HG02870 (cell line): ENCODE results near the gene MATR3.
"Not testable (repeated sequence)": the region's sequence is repeated elsewhere in the genome, so short reads cannot be mapped to it uniquely, and the experiment has no call there.

Experiments
- ATAC-seq: cut with Tn5 transposase; IDR thresholded peaks from one replicate; pipeline ENCODE4 v1.9.1; 2021; ENCODE audit warnings: mild to moderate bottlenecking, moderate library complexity; ENCODE audit not compliant: unreplicated experiment

Gene MATR3

GRCh38 chr5:139296862-139297326 lies 3.4 kb downstream of the MATR3 start:
- ATAC-seq: no peak

GRCh38 chr5:139297439-139298133 lies 4.0 kb downstream of the MATR3 start:
- ATAC-seq: no peak

- no peak for ATAC-seq
Observed at GRCh38 chr5:139298242-139298641, 4.7 kb downstream of the MATR3 start.

GRCh38 chr5:139299486-139299885 lies 5.9 kb downstream of the MATR3 start:
- no peak for ATAC-seq

- no peak for ATAC-seq
Observed at GRCh38 chr5:139301808-139302499, 8.4 kb downstream of the MATR3 start.

GRCh38 chr5:139304391-139305324 lies 11.1 kb downstream of the MATR3 start:
- no peak for ATAC-seq

- no peak for ATAC-seq
Observed at GRCh38 chr5:139306197-139306596, 12.7 kb downstream of the MATR3 start.

- no peak for ATAC-seq
Observed at GRCh38 chr5:139306628-139307379, 13.3 kb downstream of the MATR3 start.

- ATAC-seq: no peak
Observed at GRCh38 chr5:139308797-139309196, 15.3 kb downstream of the MATR3 start.

GRCh38 chr5:139310715-139311186 lies 17.2 kb downstream of the MATR3 start:
- ATAC-seq: not testable (repeated sequence)

- ATAC-seq: no peak
Observed at GRCh38 chr5:139312075-139312474, 18.5 kb downstream of the MATR3 start.

- ATAC-seq: no peak
Observed at GRCh38 chr5:139314276-139314675, 20.7 kb downstream of the MATR3 start.

- no peak for ATAC-seq
Observed at GRCh38 chr5:139315056-139315615, 21.6 kb downstream of the MATR3 start.

- ATAC-seq: no peak
Observed at GRCh38 chr5:139335811-139336210, 42.3 kb downstream of the MATR3 start.

GRCh38 chr5:139340051-139340450 lies 46.5 kb downstream of the MATR3 start:
- ATAC-seq: no peak

- no peak for ATAC-seq
Observed at GRCh38 chr5:139341187-139341688, 47.7 kb downstream of the MATR3 start.

- ATAC-seq: peak; percentile 93
Observed at GRCh38 chr5:139341689-139342422, 48.3 kb downstream of the MATR3 start, which contains the start of gene PAIP2. Gene PAIP2 (plus strand): TSS chr5:139341854. CDS start chr5:139363785, 21,931 bp downstream.

GRCh38 chr5:139342423-139342723 lies 48.8 kb downstream of the MATR3 start:
- ATAC-seq: no peak

- ATAC-seq: no peak
Observed at GRCh38 chr5:139343476-139343875, 49.9 kb downstream of the MATR3 start.
